ENCODE measurements around the gene ROGDI. TPM values are rescaled to one million over a fixed set of nuclear protein-coding genes. Genes with fewer than 3 reads are reported as not detected.

The ROGDI gene
- total and polyA plus RNA-seq, 2 donors from 2014 or later = 20.8 to 86.1 TPM

- TF ChIP-seq CTCF (IDR thresholded peaks at IDR 0.05; ENCODE audit: borderline replicate concordance, extremely low read depth, insufficient read depth) = no peak
- Histone ChIP-seq H3K27me3 (ENCODE audit: control insufficient read depth, insufficient read depth, low read length) (no peaks in the 10 kb centered on the region), H3K27ac (ENCODE audit: low read depth in 2 of 2, low read length in 2 of 2) (no peak overlapping the region), H3K4me3 (ENCODE audit: low read length in 3 of 3) (no peak overlapping the region), H3K36me3 (ENCODE audit: control insufficient read depth in 2 of 3, insufficient read depth in 3 of 3, low read length in 3 of 3) (peaks cover 4 to 20% (median 14%) of the 10 kb centered on the region in 3 donors), H3K4me1 (ENCODE audit: control insufficient read depth in 2 of 3, insufficient read depth in 2 of 3, low read depth in 1 of 3, low read length in 3 of 3) (no peaks in the 10 kb centered on the region), H3K9ac (ENCODE audit: low read length in 3 of 3) (no peak overlapping the region), H3K9me3 (ENCODE audit: control insufficient read depth in 2 of 3, insufficient read depth in 1 of 3, low read length in 3 of 3) (no peaks in the 10 kb centered on the region)
- DNase-seq (no peak), FAIRE-seq (no peak)
- intact Hi-C loops (cut with DNase I) = no loop called here
These were observed 52.7 kb downstream of the ROGDI start for GRCh38 chr16:4749700-4750257.

GRCh38 chr16:4748682-4749411, 53.6 kb downstream of the ROGDI start:
- no peak overlapping the region for H3K27ac ChIP-seq (ENCODE audit: low read depth in 2 of 2, low read length in 2 of 2)
- H3K4me1 ChIP-seq (ENCODE audit: control insufficient read depth in 2 of 3, insufficient read depth in 2 of 3, low read depth in 1 of 3, low read length in 3 of 3) = no peaks in the 10 kb centered on the region
- H3K27me3 ChIP-seq (ENCODE audit: control insufficient read depth, insufficient read depth, low read length) = no peaks in the 10 kb centered on the region
- FAIRE-seq (no peak), DNase-seq (no peak)
- H3K9ac ChIP-seq (ENCODE audit: low read length in 3 of 3) = no peak overlapping the region
- H3K4me3 ChIP-seq (ENCODE audit: low read length in 3 of 3) = no peak overlapping the region
- no peaks in the 10 kb centered on the region for H3K9me3 ChIP-seq (ENCODE audit: control insufficient read depth in 2 of 3, insufficient read depth in 1 of 3, low read length in 3 of 3)
- TF ChIP-seq CTCF (IDR thresholded peaks at IDR 0.05; ENCODE audit: borderline replicate concordance, extremely low read depth, insufficient read depth) = no peak
- intact Hi-C loops (cut with DNase I) = no loop called here
- H3K36me3 ChIP-seq (ENCODE audit: control insufficient read depth in 2 of 3, insufficient read depth in 3 of 3, low read length in 3 of 3) = peaks cover 2 to 19% (median 12%) of the 10 kb centered on the region in 3 donors

GRCh38 chr16:4747906-4748681, 54.3 kb downstream of the ROGDI start:
- H3K27ac ChIP-seq (ENCODE audit: low read depth in 2 of 2, low read length in 2 of 2) = no peak overlapping the region
- H3K9ac ChIP-seq (ENCODE audit: low read length in 3 of 3) = no peak overlapping the region
- FAIRE-seq (no peak), DNase-seq (no peak)
- peaks cover 0 to 18% (median 8%) of the 10 kb centered on the region in 3 donors for H3K36me3 ChIP-seq (ENCODE audit: control insufficient read depth in 2 of 3, insufficient read depth in 3 of 3, low read length in 3 of 3)
- H3K9me3 ChIP-seq (ENCODE audit: control insufficient read depth in 2 of 3, insufficient read depth in 1 of 3, low read length in 3 of 3) = no peaks in the 10 kb centered on the region
- H3K4me3 ChIP-seq (ENCODE audit: low read length in 3 of 3) = no peak overlapping the region
- no peaks in the 10 kb centered on the region for H3K27me3 ChIP-seq (ENCODE audit: control insufficient read depth, insufficient read depth, low read length)
- no peak for TF ChIP-seq CTCF (IDR thresholded peaks at IDR 0.05; ENCODE audit: borderline replicate concordance, extremely low read depth, insufficient read depth)
- peaks cover 0 to 1% (median 0%) of the 10 kb centered on the region in 3 donors for H3K4me1 ChIP-seq (ENCODE audit: control insufficient read depth in 2 of 3, insufficient read depth in 2 of 3, low read depth in 1 of 3, low read length in 3 of 3)
- intact Hi-C loops (cut with DNase I) = no loop called here

Data from kidney (tissue), 14 donors.